Raji (cell line): Measurements from ENCODE around the gene AMH.

Experiments used
- POLR2A ChIP-seq: IDR thresholded peaks from 2 replicates; pipeline ENCODE4 v1.6.1; 2011; ENCODE audit warnings: low read depth, low read length, control low read depth; ENCODE audit not compliant: insufficient read depth

The AMH gene

GRCh38 chr19:2289714-2290435 lies 40.8 kb downstream of the AMH start:
- TF ChIP-seq POLR2A: peak; percentile 24; the same call in 1 of the 2 replicates

DNA sequence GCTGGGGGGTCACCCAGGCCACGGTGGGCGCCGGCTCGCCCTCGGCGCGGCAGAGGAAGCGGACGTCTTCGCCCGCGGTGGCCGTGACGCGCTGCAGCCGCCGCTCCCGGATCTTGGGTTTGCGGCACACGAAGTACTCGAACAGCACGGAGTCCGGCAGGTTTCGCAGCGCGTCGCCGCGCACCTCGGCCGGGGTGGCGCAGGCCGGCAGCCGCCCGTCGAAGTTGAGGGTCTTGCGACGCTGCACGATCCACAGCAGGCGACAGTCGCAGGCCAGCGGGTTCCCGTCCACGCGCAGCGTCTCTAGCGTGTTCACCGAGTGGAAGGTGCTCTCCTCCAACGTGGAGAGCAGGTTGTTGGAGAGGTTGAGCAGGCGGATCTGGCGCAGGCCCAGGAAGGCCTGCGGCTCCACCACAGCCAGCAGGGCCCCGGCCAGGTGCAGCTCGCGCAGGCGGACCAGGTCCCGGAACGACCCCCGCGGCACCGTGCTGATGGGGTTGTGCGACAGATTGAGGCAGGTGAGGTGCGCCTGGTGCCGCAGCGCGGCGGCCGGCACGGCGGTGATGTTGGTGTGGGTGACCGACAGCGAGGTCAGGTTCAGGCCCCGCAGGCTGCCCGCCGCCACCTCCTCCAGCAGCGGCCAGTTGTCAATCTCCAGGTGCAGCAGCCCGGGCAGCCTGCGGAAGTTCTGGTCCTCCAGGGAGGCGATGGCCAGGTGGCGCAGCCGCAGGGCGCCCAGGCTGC lies 41.5 kb downstream of the AMH start:
- TF ChIP-seq POLR2A: no peak

DNA sequence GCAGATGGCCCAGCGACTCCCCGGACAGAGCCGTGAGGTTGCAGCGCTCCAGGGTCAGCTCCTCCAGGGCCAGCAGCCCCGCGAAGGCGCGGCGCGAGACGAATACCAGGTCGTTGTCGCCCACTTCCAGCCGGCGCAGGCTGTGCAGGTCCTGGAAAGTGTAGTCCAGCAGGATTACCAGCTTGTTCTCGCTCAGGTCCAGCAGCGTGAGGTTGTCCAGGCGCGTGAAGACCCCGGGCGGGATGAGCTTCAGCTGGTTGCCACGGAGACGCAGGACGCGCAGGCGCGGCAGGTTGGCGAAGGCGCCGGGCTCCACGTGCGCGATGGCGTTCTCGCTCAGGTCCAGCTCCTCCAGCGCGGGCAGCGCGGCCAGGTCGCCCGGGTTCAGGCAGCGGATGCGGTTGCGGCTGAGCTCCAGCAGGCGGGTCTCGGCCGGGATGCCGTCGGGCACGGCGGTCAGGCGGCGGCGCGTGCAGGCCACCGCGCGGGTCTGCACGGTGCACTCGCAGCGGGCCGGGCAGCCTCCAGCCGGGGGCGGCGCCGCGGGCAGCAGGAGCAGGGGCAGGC lies 42.1 kb downstream of the AMH start:
- no peak for TF ChIP-seq POLR2A

DNA sequence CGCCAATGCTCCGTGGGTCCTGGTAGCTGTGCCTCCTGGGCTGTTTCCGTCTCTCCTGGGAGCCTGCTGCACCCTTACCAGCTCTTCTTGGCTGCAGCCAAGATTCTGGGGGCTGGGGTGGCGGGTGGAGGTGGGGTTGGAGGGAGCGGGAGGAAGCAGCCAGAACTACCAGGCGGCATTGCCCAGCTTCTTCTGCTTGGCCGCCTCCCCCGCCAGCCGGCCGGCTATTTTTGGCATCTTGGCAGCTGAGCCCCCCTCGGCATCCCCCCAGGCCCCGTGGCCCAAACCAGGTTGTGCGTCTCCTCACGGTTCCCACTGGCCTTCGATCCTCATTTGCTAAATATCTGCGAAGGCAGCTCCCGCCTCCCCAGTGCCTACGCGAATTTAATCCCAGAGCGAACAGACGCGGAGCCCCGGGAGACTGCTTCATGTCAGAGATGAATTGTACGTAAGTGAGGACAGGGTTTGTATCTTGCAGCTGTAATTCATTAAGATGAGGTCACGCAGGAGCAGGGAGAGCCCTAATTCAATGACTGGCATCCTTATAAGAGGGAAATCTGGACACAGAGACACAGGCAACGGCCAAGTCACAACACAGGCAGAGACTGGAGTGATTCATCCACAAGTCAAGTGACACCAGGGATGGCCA lies 45.7 kb downstream of the AMH start:
- no peak for TF ChIP-seq POLR2A

DNA sequence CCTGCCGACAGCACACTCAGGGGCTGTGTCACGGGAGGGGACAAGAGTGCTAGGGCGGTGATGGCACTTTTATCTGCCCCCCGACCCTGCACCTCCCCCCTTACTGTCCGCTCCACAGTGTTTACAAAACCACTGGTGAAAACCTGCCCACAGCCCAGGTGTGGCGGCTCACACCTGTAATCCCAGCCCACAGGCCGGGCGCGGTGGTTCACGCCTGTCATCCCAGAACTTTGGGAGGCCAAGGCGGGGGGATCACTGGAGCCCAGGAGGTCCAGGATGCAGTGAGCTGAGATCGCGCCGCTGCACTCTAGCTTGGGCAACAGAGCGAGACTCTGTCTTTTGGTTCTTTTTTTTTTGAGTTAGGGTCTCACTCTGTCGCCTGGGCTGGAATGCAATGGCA lies 47.0 kb downstream of the AMH start:
- TF ChIP-seq POLR2A: no peak

GRCh38 chr19:2300533-2300932 lies 51.4 kb downstream of the AMH start:
- no peak for TF ChIP-seq POLR2A
